Panc1 (cell line): ENCODE data around the gene MTHFD1L. TPM values are rescaled to one million over a fixed set of nuclear protein-coding genes. Genes with fewer than 3 reads are reported as not detected.

Source experiments
- ATAC-seq: fragments of 200-7000 bp; cut with Tn5 transposase; 2 replicates; pipeline ENCODE4 v1.9.1; 2020; ENCODE audit warnings: mild to moderate bottlenecking, moderate library complexity
- BruUV-seq: library from RNA; stranded (reverse); fragments of 400-500 nt; replicated peaks from 2 replicates; lab custom pipeline; 2021; lab: Mats Ljungman, UMichigan
- CTCF ChIA-PET: fragments of 300-600 bp; sonication (Branson Sonifier 250); formaldehyde crosslinking; loops from one replicate; lab custom pipeline; 2022; ENCODE audit warnings: antibody characterized with exemption; lab: Charles Lee
- POLR2A ChIA-PET: fragments of 300-600 bp; sonication (Branson Sonifier 250); formaldehyde crosslinking; loops from one replicate; lab custom pipeline; 2022; ENCODE audit warnings: antibody characterized with exemption; lab: Charles Lee
- DNase-seq: peaks from one replicate; pipeline ENCODE4 v3.0.0-alpha.2; 2010; ENCODE audit warnings: low read depth, low spot score
- H3K27ac ChIP-seq: 2 replicates; pipeline ENCODE4 v1.5.1; 2011; ENCODE audit warnings: mild to moderate bottlenecking, low read length, inconsistent platforms
- H3K27me3 ChIP-seq: fragments of 200-500 bp; sonication (Bioruptor generic); 2 replicates; pipeline ENCODE4 v1.6.0; 2014; ENCODE audit warnings: low read length, inconsistent platforms; ENCODE audit not compliant: control insufficient read depth, insufficient read depth
- H3K36me3 ChIP-seq: fragments of 200-500 bp; sonication (Bioruptor generic); 2 replicates; pipeline ENCODE4 v1.5.1; 2014; ENCODE audit warnings: inconsistent platforms, mild to moderate bottlenecking, low read length, moderate library complexity; ENCODE audit not compliant: control insufficient read depth, insufficient read depth
- H3K4me1 ChIP-seq: 2 replicates; pipeline ENCODE4 v1.5.1; 2011; ENCODE audit warnings: inconsistent platforms, mild to moderate bottlenecking, low read length, moderate library complexity; ENCODE audit not compliant: control insufficient read depth, insufficient read depth
- H3K4me3 ChIP-seq, 2 experiments: 2 replicates each; pipeline ENCODE4 v1.5.1; 2011 to 2012; ENCODE audit warnings: low read depth in 2 of 2, low read length in 2 of 2, mild to moderate bottlenecking in 2 of 2, inconsistent platforms in 1 of 2, moderate library complexity in 1 of 2
- H3K9me3 ChIP-seq: fragments of 200-500 bp; sonication (Bioruptor generic); 2 replicates; pipeline ENCODE4 v1.5.1; 2014; ENCODE audit warnings: low read depth, mild to moderate bottlenecking, inconsistent platforms, low read length, moderate library complexity; ENCODE audit not compliant: control insufficient read depth, insufficient read depth
- POLR2AphosphoS5 ChIP-seq: IDR thresholded peaks from 2 replicates; pipeline ENCODE4 v1.6.1; 2012; ENCODE audit warnings: mild to moderate bottlenecking, low read depth, low read length, moderate library complexity
- SIN3A ChIP-seq: IDR thresholded peaks from 2 replicates; pipeline ENCODE4 v1.6.1; 2012; ENCODE audit warnings: low read depth, mild to moderate bottlenecking, low read length, moderate library complexity, borderline replicate concordance; ENCODE audit not compliant: insufficient read depth
- TCF7L2 ChIP-seq: IDR thresholded peaks from 2 replicates; pipeline ENCODE4 v1.6.1; 2011; ENCODE audit warnings: mild to moderate bottlenecking, low read depth, low read length, inconsistent platforms
- in situ Hi-C: cut with HindIII; loops from 2 replicates; pipeline ENCODE4 v1.10.0; 2016; ENCODE audit warnings: low sequenced_read_pairs, low pct_unique_long_range_greater_than_20kb
- intact Hi-C: fragments of 100-400 bp; cut with micrococcal nuclease; formaldehyde crosslinking; loops from one replicate; pipeline ENCODE4 v1.10.0; 2022; ENCODE audit not compliant: unreplicated experiment
- total RNA-seq: library from RNA; stranded (reverse); gene quantifications from one replicate; pipeline ENCODE4 v1.2.1, GENCODE V29; 2021; ENCODE audit not compliant: unreplicated experiment
- TF ChIP-seq, protein P1 (sequence below): fragments of 450-650 bp; IDR thresholded peaks from 2 replicates; pipeline ENCODE4 v1.5.1; 2017; ENCODE audit warnings: mild to moderate bottlenecking
- TF ChIP-seq, protein P2 (sequence below), 2 experiments: IDR thresholded peaks; 2 replicates each; pipeline ENCODE4 v1.6.1; 2011 to 2012; ENCODE audit warnings: low read depth in 2 of 2, control low read depth in 1 of 2, low read length in 1 of 2, mild to moderate bottlenecking in 1 of 2, moderate library complexity in 1 of 2; ENCODE audit not compliant: insufficient read depth in 1 of 2

Gene MTHFD1L
- total RNA-seq, 1 experiment from 2014 or later: 76.2 TPM

DNA sequence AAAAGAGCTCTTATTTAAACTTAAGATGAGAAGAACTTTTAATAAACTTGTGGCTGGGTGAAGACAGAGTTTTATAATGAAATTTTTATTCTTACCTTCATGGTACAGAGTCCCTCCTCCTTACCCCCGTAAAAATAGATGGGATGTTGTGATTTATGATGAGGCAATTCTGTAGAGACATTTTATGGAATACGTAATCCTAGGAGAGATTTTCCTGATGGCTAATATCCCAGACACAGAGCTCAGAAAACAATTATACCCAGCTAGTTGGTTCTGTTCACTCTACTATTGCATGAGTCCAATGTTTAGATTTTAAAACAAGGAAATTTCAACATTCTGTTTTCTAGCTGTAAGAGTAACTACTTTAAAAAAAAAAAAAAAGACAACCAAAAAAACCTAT is 43.4 kb downstream of the MTHFD1L start:
- in situ Hi-C loops (no loop called here), intact Hi-C loops (no loop called here)
- H3K4me1 ChIP-seq: no peaks in the 10 kb centered on the region
- no peak for TF ChIP-seq SIN3A
- TF ChIP-seq, protein P1, sequence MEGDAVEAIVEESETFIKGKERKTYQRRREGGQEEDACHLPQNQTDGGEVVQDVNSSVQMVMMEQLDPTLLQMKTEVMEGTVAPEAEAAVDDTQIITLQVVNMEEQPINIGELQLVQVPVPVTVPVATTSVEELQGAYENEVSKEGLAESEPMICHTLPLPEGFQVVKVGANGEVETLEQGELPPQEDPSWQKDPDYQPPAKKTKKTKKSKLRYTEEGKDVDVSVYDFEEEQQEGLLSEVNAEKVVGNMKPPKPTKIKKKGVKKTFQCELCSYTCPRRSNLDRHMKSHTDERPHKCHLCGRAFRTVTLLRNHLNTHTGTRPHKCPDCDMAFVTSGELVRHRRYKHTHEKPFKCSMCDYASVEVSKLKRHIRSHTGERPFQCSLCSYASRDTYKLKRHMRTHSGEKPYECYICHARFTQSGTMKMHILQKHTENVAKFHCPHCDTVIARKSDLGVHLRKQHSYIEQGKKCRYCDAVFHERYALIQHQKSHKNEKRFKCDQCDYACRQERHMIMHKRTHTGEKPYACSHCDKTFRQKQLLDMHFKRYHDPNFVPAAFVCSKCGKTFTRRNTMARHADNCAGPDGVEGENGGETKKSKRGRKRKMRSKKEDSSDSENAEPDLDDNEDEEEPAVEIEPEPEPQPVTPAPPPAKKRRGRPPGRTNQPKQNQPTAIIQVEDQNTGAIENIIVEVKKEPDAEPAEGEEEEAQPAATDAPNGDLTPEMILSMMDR: no peak
- no peak for TF ChIP-seq POLR2AphosphoS5
- TF ChIP-seq, protein P2, sequence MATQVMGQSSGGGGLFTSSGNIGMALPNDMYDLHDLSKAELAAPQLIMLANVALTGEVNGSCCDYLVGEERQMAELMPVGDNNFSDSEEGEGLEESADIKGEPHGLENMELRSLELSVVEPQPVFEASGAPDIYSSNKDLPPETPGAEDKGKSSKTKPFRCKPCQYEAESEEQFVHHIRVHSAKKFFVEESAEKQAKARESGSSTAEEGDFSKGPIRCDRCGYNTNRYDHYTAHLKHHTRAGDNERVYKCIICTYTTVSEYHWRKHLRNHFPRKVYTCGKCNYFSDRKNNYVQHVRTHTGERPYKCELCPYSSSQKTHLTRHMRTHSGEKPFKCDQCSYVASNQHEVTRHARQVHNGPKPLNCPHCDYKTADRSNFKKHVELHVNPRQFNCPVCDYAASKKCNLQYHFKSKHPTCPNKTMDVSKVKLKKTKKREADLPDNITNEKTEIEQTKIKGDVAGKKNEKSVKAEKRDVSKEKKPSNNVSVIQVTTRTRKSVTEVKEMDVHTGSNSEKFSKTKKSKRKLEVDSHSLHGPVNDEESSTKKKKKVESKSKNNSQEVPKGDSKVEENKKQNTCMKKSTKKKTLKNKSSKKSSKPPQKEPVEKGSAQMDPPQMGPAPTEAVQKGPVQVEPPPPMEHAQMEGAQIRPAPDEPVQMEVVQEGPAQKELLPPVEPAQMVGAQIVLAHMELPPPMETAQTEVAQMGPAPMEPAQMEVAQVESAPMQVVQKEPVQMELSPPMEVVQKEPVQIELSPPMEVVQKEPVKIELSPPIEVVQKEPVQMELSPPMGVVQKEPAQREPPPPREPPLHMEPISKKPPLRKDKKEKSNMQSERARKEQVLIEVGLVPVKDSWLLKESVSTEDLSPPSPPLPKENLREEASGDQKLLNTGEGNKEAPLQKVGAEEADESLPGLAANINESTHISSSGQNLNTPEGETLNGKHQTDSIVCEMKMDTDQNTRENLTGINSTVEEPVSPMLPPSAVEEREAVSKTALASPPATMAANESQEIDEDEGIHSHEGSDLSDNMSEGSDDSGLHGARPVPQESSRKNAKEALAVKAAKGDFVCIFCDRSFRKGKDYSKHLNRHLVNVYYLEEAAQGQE (IDR thresholded peaks at IDR 0.05; ENCODE audit: insufficient read depth in 1 of 2, low read depth in 2 of 2, low read length in 1 of 2): no peak
- no peak for TF ChIP-seq TCF7L2
- DNase-seq (no peak), ATAC-seq (no peak)
- no peak overlapping the region for H3K4me3 ChIP-seq
- H3K27me3 ChIP-seq: no peaks in the 10 kb centered on the region
- H3K9me3 ChIP-seq: no peaks in the 10 kb centered on the region
- BruUV-seq: no TSS peak
- ChIA-PET CTCF (interaction anchor here (0.5 kb wide), 1 partner anchor 466 kb away, joined by 3 read pairs; no protein-coding TSS in a partner anchor), POLR2A (interaction anchor here (0.7 kb wide), 1 partner anchor 17 kb away, joined by 3 read pairs; no protein-coding TSS in a partner anchor)
- peaks cover 7% of the 10 kb centered on the region for H3K36me3 ChIP-seq
- no peak overlapping the region for H3K27ac ChIP-seq

GRCh38 chr6:150910561-150910960 is 45.1 kb downstream of the MTHFD1L start:
- intact Hi-C loops: no loop called here
- no TSS peak for BruUV-seq
- DNase-seq: no peak
- Histone ChIP-seq H3K4me1 (no peaks in the 10 kb centered on the region), H3K4me3 (no peak overlapping the region), H3K27me3 (no peaks in the 10 kb centered on the region), H3K9me3 (no peaks in the 10 kb centered on the region), H3K36me3 (peaks cover 7% of the 10 kb centered on the region), H3K27ac (no peak overlapping the region)
- CTCF ChIA-PET: interaction anchor here (0.9 kb wide), 1 partner anchor 19 kb away, joined by 4 read pairs; no protein-coding TSS in a partner anchor
- in situ Hi-C loops: no loop called here
- ATAC-seq: no peak
- POLR2A ChIA-PET: interaction anchor here (0.7 kb wide), 1 partner anchor 513 kb away, joined by 10 read pairs; no protein-coding TSS in a partner anchor
- TF ChIP-seq, protein P2 (IDR thresholded peaks at IDR 0.05; ENCODE audit: insufficient read depth in 1 of 2, low read depth in 2 of 2, low read length in 1 of 2): no peak
- TF ChIP-seq SIN3A (no peak), TCF7L2 (no peak), POLR2AphosphoS5 (no peak)
- TF ChIP-seq, protein P1: no peak
